ENCODE data around the gene MELTF.

MELTF gene

DNA sequence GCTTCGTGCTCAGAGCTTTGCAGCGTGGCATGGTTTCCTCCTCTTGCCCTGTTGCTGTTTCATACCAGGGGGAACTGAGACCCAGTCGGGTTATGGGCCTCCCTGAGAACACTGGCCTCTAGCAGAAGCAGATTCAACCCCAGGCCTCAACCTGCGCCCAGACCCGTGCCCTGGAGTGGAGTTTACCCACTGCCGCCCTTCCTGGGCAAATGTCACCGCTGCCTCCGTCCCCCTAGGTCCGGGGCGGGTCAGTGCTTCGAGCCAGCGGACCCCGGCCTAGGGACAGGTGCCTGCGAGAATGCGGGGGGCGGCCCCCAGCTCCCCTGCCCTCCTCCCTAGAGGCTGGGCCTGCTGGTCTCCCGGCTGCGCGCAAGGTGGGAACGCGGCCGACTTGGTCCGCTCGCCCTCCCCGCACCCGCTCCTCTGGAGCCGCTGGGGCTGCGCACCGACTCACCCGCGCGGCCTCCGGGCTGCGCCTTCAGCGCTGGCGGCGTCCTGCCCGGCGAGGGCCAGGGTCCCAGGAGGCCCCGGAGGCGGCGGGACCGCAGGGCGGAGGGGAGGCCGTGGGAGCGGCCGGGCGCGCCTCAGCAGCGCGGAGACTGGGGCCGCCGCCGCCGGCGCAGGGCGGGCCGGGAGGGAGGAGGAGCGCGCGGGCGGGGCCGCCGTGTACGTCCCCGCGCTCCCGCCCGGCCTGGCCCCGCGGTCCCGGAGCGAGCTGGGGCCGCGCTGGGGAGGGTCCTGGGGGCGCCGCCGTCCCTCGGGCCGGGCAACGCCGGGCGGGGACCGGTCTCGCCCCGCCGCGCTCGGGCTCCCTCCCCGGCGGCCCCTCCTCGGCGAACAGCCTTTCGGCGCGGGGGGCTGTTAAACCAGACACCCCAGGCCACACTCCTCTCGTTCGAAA is 61.1 kb downstream of the MELTF start, which contains the start of gene PIGZ:
PIGZ (minus strand) TSS at position 601 of the 901 bp plus-strand sequence. CDS start 16,802 bp downstream, outside the sequence.
- peak; percentile 64 for DNase-seq (ENCODE audit: low spot score)

DNA sequence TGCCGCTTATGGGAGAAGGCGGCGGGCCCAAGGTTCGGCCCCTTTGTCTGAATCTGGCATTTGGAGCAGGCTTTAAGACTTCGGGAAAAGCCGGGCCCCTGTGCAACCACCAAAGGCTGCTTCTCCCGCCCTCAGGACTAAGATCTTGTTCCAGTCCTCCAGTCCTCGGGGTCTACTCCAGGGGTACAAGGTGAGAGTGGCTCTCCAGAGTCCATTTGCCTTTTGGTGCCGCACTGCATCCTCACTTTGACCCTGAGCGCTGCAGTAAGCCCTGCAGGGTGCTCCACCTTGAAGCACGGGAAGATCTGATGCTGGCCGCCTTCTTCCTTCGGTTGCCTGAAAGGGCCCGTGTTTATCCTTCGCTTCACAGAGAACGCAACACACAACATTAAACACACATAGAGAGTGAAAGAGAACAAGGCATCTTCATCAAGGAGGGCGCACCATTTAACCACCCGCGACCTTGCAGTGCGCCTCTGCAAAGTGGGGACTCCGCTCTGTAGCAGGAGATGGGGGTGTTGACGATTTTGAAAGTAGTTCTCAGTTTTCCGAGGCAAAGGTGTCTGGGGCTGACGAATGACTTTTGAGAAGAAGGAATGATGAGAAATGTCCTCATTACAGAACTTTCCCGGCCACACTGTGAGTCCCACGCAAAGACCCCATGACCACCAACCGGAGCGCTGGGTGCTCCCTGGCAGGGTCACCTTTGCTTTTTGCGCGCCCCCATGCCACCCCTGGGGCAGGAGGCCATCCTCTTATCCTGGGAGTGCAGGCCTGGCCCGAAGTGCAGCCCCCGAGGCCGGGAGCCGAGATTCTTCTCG is 62.0 kb downstream of the MELTF start:
- DNase-seq (ENCODE audit: low spot score): no peak

DNA sequence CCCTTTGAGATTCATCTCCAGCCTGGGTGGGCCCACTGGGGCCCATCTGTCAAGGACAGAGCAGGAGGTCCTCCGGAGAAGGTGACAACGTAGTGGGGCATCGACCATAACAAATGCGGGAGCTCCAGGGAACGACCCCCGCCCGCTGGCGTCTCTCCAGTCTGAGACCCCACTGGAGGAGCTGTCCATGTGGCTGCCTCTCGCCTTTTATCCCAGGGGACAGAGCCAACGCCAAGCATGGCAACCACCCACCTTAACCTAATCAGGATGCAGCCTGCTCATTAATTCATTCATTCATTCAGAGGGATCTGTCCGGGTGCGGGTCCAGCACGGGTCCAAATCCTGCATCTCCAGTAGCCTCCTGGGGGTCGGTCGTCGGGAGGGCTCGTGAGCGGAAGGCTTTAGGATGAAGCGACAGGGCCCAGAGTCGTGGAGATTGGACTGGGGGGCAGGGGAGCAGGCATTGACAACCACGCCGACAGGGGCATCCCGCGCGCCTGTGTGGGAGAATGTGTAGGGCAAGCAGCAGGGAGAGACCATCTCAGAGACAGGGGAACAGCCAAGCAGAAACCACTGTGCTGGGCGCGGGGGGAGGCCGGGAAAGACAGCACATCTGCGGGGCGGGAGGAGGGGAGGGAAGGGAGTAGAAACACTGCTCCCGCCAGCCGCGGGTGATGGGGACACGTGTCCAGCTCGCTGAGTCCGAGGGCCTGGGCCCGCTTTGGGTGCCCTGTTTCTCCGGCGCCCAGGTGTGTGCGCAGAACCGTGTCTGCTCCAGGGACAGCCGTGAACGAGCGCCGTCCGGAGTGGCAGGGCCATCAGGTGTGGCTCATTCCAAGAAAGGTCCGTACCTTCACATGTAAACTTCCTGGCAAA is 62.9 kb downstream of the MELTF start:
- no peak for DNase-seq (ENCODE audit: low spot score)

DNA sequence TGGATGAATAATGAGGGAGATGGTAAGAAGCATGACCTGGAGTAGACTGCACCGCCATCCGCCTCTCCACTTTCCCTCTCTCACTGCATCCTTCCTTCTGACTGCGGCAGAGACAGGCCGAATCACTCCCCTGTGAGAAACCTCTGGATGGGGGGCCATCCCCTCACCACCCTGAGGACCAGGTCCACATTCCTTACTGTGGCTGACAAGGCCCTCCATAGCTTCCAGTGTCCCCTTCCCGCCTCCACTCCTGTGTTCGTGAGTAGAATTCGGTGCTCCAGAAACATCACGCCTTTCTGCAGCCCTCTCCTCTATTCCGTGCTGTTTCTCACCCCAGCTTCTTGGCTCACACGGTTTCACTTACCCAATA is 63.8 kb downstream of the MELTF start:
- DNase-seq (ENCODE audit: low spot score): no peak

DNA sequence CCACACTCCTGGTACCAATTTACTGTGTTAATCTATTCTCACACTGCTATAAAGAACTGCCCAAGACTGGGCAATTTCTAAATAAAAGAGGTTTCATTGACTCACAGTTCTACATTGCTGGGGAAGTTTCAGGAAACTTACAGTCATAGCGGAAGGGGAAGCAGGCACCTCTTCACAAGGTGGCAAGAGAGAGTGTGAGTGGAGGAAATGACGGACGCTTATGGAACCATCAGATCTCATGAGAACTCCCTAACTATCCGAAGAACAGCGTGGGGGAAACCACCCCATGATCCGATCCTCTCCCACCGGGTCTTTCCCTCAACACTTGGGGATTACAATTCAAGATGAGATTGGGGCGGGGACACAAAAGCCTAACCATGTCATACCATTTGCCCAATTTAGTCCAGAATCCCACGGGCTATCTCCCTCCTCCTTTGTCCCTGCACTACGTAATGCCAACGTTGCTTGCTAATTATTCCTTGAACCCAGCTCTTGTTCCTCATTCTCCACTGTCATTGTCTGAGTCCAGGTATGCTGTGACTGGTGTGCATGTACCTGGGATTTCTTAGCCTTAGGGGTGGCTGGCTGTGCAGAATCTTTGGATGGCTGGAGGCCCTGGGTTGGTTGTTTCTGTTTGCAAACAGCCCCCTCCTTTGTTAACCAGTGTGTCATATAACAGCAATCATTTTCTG is 64.4 kb downstream of the MELTF start:
- no peak for DNase-seq (ENCODE audit: low spot score)

DNA sequence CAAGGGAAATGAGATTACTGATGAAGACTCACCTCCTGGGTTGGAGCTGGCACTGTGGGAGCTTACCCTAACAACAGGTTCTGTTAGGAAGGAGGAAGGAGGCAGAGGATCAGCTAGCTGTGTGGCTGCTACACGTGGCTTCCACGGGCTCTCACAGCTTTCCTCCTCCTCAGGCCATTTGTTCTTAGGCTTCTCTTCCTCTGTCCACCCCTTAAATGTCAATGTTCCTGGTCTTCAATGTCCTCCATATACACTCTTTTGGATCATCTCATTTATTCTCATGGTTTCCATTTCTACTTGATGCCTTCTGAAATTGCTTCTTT is 66.0 kb downstream of the MELTF start:
- no peak for DNase-seq (ENCODE audit: low spot score)

DNA sequence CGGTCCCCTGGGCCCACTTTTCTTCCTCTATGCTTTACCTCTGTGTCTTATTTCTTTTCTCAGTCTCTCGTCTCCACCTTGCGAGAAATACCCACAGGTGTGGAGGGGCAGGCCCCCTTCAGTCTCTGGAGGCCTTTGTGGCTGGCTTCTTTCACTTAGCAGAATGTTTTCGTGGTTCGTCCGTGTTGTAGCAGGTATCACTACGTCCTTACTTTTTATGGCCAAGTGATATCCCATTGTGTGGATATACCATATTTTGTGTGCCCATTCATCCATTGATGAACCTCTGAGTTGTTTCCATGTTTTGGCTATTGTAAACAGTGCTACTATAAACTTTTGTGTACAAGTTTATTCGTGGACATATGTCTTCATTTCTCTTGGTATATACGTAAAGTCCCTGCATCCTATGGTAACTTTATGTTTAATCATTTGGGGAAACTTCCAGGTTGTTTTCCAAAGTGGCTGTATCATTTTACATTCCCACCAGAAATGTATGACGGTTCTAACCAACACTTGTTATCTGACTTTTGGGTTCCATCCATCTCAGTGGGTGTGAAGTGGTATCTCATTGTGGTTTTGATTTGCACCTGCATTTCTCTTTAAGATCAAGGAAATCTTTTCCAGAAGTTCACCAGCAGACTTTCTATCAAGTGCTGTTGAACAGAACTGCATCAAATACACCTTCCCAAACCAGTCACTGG is 66.5 kb downstream of the MELTF start:
- no peak for DNase-seq (ENCODE audit: low spot score)

DNA sequence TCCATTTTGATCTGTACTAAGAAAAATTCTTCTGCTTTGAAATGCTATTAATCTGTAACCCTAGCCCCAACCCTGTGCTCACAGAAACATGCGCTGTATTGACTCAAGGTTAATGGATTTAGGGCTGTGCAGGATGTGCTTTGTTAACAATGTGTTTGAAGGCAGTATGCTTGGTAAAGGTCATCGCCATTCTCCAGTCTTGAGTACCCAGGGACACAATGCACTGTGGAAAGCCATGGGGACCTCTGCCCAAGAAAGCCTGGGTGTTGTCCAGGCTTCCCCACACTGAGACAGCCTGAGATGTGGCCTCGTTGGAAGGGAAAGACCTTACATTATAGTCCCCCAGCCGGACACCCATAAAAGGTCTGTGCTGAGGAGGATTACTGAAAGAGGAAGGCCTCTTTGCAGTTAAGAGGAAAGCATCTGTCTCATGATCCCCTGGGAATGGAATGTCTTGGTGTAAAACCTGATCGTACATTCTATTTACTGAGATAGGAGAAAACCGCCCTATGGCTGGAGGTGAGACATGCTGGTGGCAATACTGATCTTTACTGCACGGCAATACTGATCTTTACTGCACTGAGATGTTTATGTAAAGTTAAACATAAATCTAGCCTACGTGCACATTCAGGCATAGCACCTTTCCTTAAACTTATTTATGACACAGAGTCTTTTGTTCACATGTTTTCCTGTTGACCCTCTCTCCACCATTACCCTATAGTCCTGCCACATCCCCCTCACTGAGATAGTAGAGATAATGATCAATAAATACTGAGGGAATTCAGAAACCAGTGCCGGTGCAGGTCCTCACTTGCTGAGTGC is 67.3 kb downstream of the MELTF start:
- DNase-seq (ENCODE audit: low spot score): no peak

DNA sequence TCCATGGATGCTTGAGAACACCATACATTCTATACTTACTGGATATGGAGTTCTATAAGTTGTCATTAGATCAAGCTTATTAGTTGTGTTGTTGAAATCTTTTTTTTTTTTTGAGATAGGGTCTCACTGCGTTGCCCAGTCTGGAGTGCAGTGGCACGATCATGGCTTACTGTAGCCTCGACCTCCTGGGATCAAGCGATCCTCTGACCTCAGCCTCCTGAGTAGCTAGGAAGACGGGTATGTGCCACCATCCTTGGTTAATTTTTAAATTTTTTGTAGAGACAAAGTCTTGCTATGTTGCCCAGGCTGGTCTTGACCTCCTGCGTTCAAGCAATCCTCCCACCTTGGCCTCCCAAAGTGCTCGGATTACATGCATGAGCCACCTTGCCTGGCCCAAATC is 74.8 kb downstream of the MELTF start:
- no peak for DNase-seq (ENCODE audit: low spot score)
